A673 (cell line): ENCODE measurements around the gene MVB12B.

Source experiments
- EZH2 ChIP-seq: fragments of 200-600 bp; sonication (generic); IDR thresholded peaks from 2 replicates; pipeline ENCODE4 v1.6.1; 2017; ENCODE audit warnings: borderline replicate concordance, low read depth, mild to moderate bottlenecking, mixed read lengths, antibody characterized with exemption, low read length; ENCODE audit not compliant: poor library complexity, severe bottlenecking
- TF ChIP-seq, protein P1 (sequence below): fragments of 300-800, 200-600 bp; sonication (generic); conservative IDR thresholded peaks from 2 replicates; pipeline ENCODE4 v1.5.1; 2017; ENCODE audit warnings: low read depth, mild to moderate bottlenecking, antibody characterized with exemption, low read length, moderate library complexity, mixed read lengths

DNA sequence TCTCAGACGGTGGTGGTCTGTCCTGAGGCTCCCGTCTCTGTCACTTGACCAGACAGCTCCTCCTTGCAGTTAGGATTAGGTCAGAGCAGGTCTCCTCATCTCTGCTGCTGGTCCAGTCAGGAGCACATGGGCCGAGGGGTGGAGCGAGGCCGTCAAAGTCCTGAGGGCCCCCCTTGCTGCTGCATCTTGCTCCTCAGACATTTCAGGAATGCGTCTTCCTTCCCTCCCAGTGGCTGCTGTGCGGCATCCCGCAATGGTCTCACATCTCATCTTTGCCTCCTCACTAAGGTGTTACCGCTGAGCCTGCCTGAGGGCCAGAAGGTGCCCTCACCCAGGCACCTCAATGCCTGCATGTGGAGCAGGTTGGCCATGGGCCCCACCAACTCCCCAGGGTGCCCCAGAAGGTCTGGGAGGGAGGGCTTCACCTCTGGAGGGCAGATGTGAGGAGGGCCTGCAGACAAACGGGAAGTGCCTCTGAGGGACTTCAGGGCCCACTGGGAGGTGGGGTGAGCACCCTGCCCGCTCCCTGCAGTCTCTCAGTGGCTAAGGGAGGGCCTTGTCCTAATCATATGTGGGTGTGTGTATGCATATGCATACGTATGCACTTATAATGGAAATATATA is 149.4 kb downstream of the MVB12B start:
- TF ChIP-seq, protein P1, sequence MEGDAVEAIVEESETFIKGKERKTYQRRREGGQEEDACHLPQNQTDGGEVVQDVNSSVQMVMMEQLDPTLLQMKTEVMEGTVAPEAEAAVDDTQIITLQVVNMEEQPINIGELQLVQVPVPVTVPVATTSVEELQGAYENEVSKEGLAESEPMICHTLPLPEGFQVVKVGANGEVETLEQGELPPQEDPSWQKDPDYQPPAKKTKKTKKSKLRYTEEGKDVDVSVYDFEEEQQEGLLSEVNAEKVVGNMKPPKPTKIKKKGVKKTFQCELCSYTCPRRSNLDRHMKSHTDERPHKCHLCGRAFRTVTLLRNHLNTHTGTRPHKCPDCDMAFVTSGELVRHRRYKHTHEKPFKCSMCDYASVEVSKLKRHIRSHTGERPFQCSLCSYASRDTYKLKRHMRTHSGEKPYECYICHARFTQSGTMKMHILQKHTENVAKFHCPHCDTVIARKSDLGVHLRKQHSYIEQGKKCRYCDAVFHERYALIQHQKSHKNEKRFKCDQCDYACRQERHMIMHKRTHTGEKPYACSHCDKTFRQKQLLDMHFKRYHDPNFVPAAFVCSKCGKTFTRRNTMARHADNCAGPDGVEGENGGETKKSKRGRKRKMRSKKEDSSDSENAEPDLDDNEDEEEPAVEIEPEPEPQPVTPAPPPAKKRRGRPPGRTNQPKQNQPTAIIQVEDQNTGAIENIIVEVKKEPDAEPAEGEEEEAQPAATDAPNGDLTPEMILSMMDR: no peak
- TF ChIP-seq EZH2: no peak
